Measurements from ENCODE around the gene CD70.
A peak's percentile ranks its signal among the peaks of the same experiment; 100 is the strongest.
"Not testable (repeated sequence)": the region's sequence is repeated elsewhere in the genome, so short reads cannot be mapped to it uniquely, and the experiment has no call there.

CD70 gene

DNA sequence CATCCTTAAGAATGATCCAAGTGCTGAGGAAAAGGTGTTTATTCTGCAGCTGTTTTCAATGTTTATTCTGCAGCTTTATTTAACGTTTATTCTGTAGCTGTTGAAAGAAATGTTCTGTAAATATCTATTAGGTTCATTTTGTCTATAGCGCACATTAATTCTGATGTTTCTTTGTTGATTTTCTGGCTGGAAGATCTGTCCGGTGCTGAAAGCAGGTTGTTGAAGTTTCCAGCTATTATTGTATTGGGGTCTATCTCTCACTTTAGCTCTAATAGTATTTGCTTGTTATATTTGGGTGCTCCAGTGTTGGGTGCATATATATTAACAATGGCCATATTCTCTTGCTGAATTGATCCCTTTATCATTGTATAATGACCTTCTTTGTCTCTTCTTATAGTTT is 20.2 kb downstream of the CD70 start:
- DNase-seq (ENCODE audit: low read depth in 2 of 2): no peak

DNA sequence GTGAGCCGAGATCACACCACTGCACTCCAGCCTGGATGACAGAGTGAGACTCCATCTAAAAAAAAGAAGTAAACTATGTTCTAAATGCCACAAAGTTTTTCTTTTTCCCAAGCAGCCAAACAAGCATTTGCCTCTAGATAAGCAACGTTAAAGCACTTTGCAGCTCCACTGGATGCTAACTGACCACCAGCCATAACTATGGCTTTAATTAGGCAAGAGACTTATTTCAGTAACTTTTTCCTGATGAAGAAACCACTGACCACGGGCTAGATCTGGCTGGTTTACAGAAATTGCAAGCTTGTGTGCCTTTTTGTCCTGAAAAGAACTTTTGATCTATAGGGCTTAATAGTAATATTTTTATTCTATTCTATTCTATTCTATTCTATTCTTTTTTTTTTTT is 22.1 kb downstream of the CD70 start:
- DNase-seq (ENCODE audit: low read depth in 2 of 2): no peak

DNA sequence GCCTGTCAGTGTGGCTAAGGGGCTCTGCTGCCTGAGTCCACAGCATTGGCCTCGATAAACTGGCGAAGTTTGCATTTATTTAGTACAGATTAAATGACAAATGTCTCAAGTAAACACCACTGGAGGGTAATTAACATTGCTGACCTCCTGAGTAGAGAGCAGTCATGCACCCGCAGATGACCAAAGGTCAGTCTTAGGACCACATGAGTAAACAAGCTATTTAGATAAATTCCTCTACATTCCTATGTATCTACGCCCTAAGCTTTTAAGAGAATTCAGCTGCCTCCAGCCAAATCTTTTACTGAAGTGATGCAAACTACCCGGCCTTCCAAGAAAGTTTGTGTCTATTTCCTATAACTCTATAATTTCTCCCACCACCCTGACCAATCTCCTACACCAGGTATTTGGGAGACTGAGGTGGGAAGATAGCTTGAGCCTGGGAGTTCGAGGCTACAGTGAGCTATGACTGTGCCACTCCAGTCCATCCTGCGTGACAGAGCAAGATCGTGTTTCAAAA is 22.9 kb downstream of the CD70 start:
- DNase-seq (ENCODE audit: low read depth in 2 of 2): no peak

DNA sequence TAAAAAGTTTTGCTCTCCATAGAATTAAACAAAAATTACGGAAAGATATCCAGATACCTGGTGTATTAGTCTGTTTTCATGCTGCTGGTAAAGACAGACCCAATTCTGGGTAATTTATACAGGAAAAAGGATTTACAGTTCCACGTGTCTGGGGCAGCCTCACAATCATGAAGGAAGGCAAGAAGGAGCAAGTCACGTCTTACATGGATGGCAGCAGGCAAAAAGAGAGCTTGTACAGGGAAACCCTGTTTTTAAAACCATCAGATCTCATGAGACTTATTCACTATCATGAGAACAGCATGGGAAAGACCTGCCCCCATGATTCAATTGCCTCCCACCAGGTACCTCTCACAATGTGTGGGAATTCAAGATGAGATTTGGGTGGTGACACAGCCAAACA is 24.2 kb downstream of the CD70 start:
- not testable (repeated sequence) for DNase-seq (ENCODE audit: low read depth in 2 of 2)

DNA sequence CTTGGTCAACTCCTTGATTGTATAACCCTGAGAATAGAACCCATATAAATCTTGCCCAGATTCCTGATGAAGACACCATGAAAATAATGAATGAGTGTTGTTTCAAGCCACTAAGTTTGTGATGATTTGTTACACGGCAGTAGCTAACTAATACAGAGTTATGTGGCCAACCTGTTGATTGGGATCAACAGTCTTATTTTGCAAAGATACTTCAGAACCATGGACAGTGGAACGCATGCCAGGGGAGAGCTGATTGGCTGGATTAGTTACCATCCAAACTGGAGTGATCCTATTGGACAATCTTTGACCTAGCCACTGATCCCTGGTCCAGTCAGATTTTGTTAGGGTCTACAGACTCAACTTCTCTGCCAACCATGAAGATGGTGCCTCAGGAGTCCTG is 26.6 kb downstream of the CD70 start:
- no peak for DNase-seq (ENCODE audit: low read depth in 2 of 2)

DNA sequence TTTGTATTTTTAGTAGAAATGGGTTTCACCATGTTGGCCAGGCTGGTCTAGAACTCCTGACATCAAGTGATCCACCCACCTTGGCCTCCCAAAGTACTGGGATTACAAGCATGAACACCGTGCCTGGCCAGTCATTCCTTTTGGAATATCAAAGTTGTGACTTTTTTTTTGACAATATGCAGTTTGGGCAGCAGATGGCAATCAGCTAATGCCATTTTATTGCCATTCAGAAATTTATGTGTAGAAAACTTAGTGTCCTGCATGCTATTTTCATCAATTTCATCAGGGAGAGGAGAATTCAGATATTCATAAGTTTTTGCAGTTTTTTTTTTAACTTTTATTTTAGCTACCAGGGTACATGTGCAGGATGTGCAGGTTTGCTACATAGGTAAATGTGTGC is 28.5 kb downstream of the CD70 start:
- DNase-seq (ENCODE audit: low read depth in 2 of 2): not testable (repeated sequence)

DNA sequence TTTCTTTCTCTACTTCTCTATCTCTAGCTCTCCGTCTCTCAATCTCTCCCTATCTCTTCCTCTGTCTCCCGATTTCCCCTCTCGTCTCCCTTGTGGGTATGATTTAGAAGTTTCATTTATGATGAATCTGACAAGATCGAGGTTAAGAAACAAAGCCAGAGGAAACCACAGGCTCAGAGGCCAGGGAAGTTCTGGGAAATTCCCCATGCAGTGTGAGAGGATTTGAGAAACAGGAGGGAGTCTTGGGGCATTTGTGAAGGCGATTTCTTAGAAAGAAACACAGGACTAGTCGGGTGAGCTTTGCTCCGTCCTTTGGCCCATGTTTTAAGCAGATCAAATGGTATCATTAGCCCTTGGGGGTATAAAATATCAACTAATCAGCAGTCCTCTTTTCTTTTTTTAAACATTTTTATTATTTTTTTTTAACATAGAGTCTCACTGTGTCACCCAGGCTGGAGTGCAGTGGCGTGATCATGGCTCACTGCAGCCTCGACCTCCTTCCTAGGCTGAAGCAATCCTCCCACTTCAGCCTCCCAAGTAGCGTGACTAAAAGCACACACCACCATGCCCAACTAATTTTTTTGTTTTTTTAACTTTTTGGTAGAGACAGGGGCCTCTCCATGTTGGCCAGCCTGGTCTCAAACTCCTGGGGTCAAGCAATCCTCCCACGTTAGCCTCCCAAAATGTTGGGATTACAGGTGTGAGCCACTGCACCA is 34.3 kb downstream of the CD70 start:
- DNase-seq (ENCODE audit: low read depth in 2 of 2): no peak

DNA sequence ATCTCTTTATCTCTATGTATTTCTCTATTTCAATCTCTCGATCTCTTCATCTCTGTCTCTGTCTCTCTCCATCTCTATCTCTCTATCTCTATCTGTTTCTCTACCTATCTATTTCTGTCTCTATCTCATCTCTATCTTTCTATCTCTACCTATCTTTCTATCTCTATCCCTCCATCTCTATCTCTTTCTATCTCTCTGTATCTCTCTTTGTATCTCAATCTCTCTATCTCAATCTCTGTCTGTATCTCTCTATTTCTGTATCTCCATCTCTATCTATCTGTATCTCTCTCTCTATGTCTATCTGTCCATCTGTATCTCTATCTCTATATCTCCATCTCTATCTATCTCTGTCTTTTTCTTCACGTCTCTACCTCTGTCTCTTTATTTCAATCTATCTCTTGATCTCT is 34.9 kb downstream of the CD70 start:
- DNase-seq (ENCODE audit: low read depth in 2 of 2): no peak

DNA sequence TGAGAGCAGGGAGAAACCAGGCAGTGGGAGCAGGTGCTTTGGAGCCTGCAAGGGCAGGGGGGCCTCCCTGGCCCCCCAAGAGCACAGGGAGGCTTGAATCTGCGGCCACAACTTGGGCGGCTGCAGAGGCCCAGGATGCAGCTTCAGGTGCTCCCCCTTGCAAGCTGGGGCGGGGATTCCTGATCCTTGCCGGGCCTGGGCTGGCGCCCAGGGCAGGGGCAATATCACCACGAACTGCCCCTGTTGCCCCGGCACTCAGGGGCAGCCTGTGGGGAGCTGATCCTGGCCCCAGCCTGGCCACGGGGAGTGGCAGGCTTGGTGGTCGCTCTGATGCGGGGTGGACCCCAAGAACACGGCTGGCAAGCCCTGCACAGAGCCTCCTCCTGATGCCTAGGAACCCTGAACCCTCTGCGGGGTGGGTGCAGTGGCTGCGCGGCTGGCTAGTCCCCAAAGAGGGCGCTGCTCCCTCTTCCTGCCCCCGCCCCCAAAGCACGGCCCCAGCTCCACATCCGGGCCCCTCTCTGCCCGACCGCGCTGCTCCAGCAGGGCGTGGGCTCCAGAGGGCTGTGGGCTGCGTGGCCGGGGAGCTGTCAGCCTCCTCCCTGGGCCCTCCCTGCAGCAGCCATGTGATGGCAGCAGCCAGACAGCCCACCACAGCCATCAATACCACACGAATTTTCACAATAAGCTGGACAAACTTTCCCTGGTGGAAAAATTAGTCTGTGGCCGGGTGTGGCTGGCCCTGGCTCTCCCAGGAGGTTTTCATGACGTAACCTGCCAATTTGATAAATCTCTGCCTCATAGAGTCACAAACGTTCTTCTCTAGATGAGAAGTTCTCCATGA is 39.1 kb downstream of the CD70 start:
- DNase-seq (ENCODE audit: low read depth in 2 of 2): peak; percentile 57 to 72

DNA sequence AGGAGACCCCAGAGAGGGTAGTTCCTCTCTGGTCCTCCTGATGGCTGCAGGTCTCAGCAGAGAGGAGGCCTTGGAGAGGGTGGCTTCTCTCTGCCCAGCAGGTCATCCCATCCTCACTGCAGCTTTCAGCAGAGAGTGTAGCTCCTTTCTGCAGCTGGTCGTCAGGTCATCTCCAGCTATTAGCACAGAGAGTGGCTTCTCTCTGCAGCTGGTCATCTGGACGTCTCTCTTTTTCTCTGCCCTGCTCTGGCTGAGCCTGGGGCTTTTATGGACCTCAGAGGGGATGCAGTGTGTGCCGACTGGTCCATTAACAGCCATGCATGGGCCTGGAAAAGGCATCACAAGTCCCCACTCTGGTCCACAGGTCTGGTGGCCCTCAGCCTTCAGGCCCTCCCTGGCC is 39.9 kb downstream of the CD70 start:
- DNase-seq (ENCODE audit: low read depth in 2 of 2): no peak

DNA sequence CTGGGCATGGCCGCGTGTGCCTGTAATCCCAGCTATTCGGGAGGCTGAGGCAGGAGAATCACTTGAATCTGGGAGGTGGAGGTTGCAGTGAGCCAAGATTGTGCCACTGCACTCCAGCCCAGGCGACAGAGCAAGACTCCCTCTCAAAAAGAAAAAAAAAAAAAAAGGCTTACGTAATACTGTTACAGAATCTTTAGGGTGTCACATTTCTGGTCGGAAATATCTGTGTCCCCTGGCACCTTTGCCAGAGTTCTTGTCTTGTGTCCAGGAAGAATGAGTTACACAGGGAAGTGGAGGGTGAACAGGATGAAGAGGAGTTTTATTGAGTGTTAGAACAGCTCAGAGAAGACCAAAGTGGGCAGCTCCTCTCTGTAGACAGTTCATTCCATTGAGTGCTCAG is 40.3 kb downstream of the CD70 start:
- not testable (repeated sequence) for DNase-seq (ENCODE audit: low read depth in 2 of 2)

DNA sequence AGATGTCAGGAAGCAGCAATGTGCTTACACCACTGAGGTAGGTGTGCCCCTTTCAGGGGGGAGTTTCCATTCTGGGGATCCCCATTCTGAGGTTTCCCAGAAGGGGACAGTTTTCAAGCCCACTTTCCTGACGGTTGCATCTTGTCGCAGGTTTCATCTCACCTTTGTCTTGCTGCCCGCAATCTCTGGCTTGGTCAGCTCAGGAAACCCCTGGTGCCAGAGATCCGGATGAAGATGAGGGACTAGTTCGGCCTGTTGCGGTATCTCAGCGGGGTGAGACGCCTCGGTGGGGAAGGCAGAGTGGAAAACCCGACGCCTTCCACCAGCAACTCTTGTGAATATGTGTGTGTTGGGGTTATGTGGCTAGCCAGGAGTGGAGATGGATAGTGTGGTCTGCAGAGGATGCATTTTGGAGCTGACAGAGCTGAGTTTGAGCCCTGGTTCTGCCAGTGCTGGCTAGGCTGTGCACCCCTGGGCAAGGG is 47.0 kb downstream of the CD70 start:
- no peak for DNase-seq (ENCODE audit: low read depth in 2 of 2)

DNA sequence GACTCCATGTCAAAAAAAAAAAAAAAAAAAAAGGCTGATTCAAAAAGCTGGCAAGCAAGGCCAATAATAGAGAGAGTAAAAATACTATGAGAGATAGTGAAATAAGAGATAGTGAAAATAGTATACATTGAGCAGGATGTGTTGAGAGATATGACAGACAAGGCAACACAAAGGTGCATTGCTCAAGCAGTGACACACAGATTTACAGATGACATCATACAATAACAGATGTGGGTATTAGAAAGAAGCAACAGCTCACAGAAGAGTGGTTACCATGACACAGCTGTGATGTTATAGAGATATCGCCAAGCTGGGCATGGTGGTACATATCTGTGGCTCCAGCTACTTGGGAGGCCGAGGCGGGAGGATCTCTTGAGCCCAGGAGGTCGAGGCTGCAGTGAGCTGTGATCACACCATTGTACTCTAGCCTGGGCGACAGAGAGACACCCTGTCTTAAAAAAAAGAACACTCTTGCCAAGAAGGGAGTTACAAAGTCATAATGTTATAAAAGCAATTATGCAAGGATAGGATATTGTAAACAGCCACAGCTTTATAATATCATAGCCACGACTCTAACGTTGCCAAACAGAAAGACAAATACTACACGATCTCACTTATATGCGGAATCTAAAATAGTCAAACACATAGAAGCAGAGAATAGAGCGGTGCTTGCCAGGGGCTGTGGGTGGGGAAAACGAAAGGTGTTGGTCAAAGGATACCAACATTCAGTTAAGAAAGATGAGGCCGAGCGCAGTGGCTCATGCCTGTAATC is 49.8 kb downstream of the CD70 start:
- DNase-seq (ENCODE audit: low read depth in 2 of 2): no peak

DNA sequence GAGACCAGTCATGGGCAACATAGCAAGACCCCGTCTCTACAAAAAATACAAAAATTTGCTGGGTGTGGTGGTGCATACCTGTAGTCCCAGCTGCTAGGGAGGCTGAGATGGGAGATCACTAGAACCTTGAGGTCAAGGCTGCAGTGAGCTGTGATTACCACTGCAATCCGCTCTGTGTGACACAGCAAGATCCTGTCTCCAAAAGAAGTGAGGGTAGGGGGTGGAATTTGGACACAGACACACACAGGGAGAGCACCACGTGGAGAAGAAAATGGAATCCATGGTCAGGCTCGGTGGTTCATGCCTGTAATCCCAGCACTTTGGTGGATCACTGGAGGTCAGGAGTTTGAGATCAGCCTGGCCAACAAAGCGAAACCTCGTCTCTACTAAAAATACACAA is 51.4 kb downstream of the CD70 start:
- DNase-seq (ENCODE audit: low read depth in 2 of 2): no peak
